ENCODE measurements around the gene ZNHIT3. TPM values are rescaled to one million over a fixed set of nuclear protein-coding genes. Genes with fewer than 3 reads are reported as not detected.

The ZNHIT3 gene
- total RNA-seq, 1 donor from 2014 or later, result 68.4 TPM

DNA sequence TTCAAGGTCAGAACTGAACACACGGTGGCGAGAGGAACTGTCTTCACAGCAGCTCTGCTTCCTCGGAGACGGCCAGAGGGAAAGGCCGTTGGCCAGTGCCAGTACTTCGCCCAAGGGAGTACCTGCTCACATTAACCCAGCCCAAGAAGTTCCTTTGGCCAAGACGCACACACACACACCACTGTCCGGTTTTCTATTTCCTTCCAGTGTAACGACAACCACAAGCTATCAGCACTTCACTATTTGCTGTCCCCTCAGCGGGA, 57.5 kb downstream of the ZNHIT3 start:
- no peaks in the 10 kb centered on the region for H3K9me3 Mint-ChIP-seq

GRCh38 chr17:36544307-36545076, 58.0 kb downstream of the ZNHIT3 start, which contains the start of gene GGNBP2:
Gene GGNBP2 (plus strand): TSS chr17:36544919. CDS start chr17:36545725, 806 bp downstream.
- Histone ChIP-seq H3K9me3 (ENCODE audit: low read depth) (no peaks in the 10 kb centered on the region), H3K36me3 (peaks cover 2% of the 10 kb centered on the region), H3K4me3 (peak within 1 kb of the TSS; percentile 83), H3K4me2 (peak within 1 kb of the TSS; percentile 92), H3F3A (ENCODE audit: low read depth) (peaks cover 52% of the 10 kb centered on the region), H3K79me2 (ENCODE audit: low read depth) (peaks cover 60% of the 10 kb centered on the region), H3K27ac (peak within 1 kb of the TSS; percentile 88), H3K9ac (peak within 1 kb of the TSS; percentile 90), H4K20me1 (ENCODE audit: low read depth) (peaks cover 23% of the 10 kb centered on the region), H3K4me1 (peaks cover 16% of the 10 kb centered on the region), H2AFZ (replicated peaks) (peak within 1 kb of the TSS; percentile 77), H3K27me3 (no peaks in the 10 kb centered on the region)
- peaks cover 6% of the 10 kb centered on the region for H3K36me3 Mint-ChIP-seq
- peaks cover 22% of the 10 kb centered on the region for H3K4me1 Mint-ChIP-seq
- H3K27ac Mint-ChIP-seq, result peak within 1 kb of the TSS; percentile 94
- TF ChIP-seq EZH2 (IDR thresholded peaks at IDR 0.05) (no peak), EZH2phosphoT487 (IDR thresholded peaks at IDR 0.05) (no peak)
- TF ChIP-seq, protein P1, sequence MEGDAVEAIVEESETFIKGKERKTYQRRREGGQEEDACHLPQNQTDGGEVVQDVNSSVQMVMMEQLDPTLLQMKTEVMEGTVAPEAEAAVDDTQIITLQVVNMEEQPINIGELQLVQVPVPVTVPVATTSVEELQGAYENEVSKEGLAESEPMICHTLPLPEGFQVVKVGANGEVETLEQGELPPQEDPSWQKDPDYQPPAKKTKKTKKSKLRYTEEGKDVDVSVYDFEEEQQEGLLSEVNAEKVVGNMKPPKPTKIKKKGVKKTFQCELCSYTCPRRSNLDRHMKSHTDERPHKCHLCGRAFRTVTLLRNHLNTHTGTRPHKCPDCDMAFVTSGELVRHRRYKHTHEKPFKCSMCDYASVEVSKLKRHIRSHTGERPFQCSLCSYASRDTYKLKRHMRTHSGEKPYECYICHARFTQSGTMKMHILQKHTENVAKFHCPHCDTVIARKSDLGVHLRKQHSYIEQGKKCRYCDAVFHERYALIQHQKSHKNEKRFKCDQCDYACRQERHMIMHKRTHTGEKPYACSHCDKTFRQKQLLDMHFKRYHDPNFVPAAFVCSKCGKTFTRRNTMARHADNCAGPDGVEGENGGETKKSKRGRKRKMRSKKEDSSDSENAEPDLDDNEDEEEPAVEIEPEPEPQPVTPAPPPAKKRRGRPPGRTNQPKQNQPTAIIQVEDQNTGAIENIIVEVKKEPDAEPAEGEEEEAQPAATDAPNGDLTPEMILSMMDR (IDR thresholded peaks at IDR 0.05), result no peak
- H3K4me3 Mint-ChIP-seq, result peak within 1 kb of the TSS; percentile 99
- peaks cover 2% of the 10 kb centered on the region for H3K27me3 Mint-ChIP-seq (ENCODE audit: insufficient read depth, low read depth)
- peak; percentile 97 for DNase-seq (ENCODE audit: low spot score)
- no peaks in the 10 kb centered on the region for H3K9me3 Mint-ChIP-seq

More for the DNA sequence above, 57.5 kb downstream of the ZNHIT3 start:
- peak overlapping the region; percentile 88 for H3K27ac ChIP-seq
- H2AFZ ChIP-seq (replicated peaks), result peak overlapping the region; percentile 77
- no peak for TF ChIP-seq EZH2phosphoT487 (IDR thresholded peaks at IDR 0.05)
- TF ChIP-seq, protein P1 (IDR thresholded peaks at IDR 0.05), result no peak
- TF ChIP-seq EZH2 (IDR thresholded peaks at IDR 0.05), result no peak
- Mint-ChIP-seq H3K36me3 (peaks cover 6% of the 10 kb centered on the region), H3K27me3 (ENCODE audit: insufficient read depth, low read depth) (peaks cover 2% of the 10 kb centered on the region), H3K27ac (peak overlapping the region; percentile 94), H3K4me1 (peaks cover 22% of the 10 kb centered on the region), H3K4me3 (peak overlapping the region; percentile 99)
- H4K20me1 ChIP-seq (ENCODE audit: low read depth), result peaks cover 19% of the 10 kb centered on the region
- peaks cover 2% of the 10 kb centered on the region for H3K36me3 ChIP-seq
- peak overlapping the region; percentile 72 for H3K4me2 ChIP-seq
- H3K4me3 ChIP-seq, result peak overlapping the region; percentile 83
- H3K9me3 ChIP-seq (ENCODE audit: low read depth), result no peaks in the 10 kb centered on the region
- H3F3A ChIP-seq (ENCODE audit: low read depth), result peaks cover 52% of the 10 kb centered on the region
- peaks cover 16% of the 10 kb centered on the region for H3K4me1 ChIP-seq
- no peaks in the 10 kb centered on the region for H3K27me3 ChIP-seq
- H3K9ac ChIP-seq, result peak overlapping the region; percentile 90
- peak; percentile 50 for DNase-seq (ENCODE audit: low spot score)
- peaks cover 54% of the 10 kb centered on the region for H3K79me2 ChIP-seq (ENCODE audit: low read depth)

DNA sequence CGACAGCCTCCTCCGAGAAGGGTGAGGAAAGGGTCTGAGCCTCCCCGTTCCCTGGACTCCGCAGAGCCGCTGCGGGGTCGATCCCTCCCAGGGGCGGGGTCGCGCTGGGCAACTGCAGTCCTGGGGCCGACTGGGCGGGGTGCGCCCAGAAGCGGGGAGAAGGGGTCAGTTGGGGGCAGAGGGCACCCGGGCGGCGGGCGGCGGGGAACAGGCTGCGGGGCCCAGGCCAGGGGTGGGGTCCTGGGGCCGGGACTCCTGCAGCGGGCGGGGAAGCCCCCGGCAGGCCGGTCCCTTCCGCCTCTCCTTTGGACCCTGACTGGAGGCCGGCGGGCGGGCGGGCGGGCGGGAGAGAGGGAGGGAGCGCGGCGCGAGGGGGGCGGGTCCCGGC, 58.6 kb downstream of the ZNHIT3 start:
- Histone ChIP-seq H3K9me3 (ENCODE audit: low read depth) (no peaks in the 10 kb centered on the region), H4K20me1 (ENCODE audit: low read depth) (peaks cover 28% of the 10 kb centered on the region)

More for the DNA sequence above, 58.6 kb downstream of the ZNHIT3 start:
- Mint-ChIP-seq H3K4me3 (peak overlapping the region; percentile 99), H3K27me3 (ENCODE audit: insufficient read depth, low read depth) (peaks cover 2% of the 10 kb centered on the region), H3K9me3 (no peaks in the 10 kb centered on the region), H3K27ac (peak overlapping the region; percentile 92), H3K36me3 (peaks cover 2% of the 10 kb centered on the region), H3K4me1 (peaks cover 22% of the 10 kb centered on the region)
- H3K4me1 ChIP-seq, result peaks cover 16% of the 10 kb centered on the region
- peaks cover 48% of the 10 kb centered on the region for H3F3A ChIP-seq (ENCODE audit: low read depth)
- no peak for DNase-seq (ENCODE audit: low spot score)
- peak overlapping the region; percentile 90 for H3K9ac ChIP-seq
- TF ChIP-seq, protein P1 (IDR thresholded peaks at IDR 0.05), result no peak
- no peak for TF ChIP-seq EZH2 (IDR thresholded peaks at IDR 0.05)
- no peak for TF ChIP-seq EZH2phosphoT487 (IDR thresholded peaks at IDR 0.05)
- H3K4me2 ChIP-seq, result peak overlapping the region; percentile 72
- H3K36me3 ChIP-seq, result peaks cover 2% of the 10 kb centered on the region
- peak overlapping the region; percentile 77 for H2AFZ ChIP-seq (replicated peaks)
- H3K4me3 ChIP-seq, result peak overlapping the region; percentile 83
- peak overlapping the region; percentile 88 for H3K27ac ChIP-seq
- H3K27me3 ChIP-seq, result no peaks in the 10 kb centered on the region
- peaks cover 65% of the 10 kb centered on the region for H3K79me2 ChIP-seq (ENCODE audit: low read depth)

Small RNA genes lying within 50 kb of the gene (small RNA-seq; reads per million reads assigned to genes)
- gene RNA5SP439, result not detected

Other genes starting within 250 kb of the ZNHIT3 start
- 0.22 TPM in 1 of 2 replicates, not detected in the other for gene TBC1D3I, start 222.1 kb upstream of the ZNHIT3 start, total RNA-seq (ENCODE audit: low replicate concordance)
- gene TBC1D3G, start 162.8 kb upstream of the ZNHIT3 start, total RNA-seq (ENCODE audit: low replicate concordance), result not detected in 2 replicates
- gene TBC1D3H, start 98.2 kb upstream of the ZNHIT3 start, total RNA-seq (ENCODE audit: low replicate concordance), result not detected in 2 replicates
- 72.4 and 101 TPM in 2 replicates for gene MYO19, start 48.2 kb downstream of the ZNHIT3 start, total RNA-seq (ENCODE audit: low replicate concordance)
- 7.0 and 10.2 TPM in 2 replicates for gene PIGW, start 48.3 kb downstream of the ZNHIT3 start, total RNA-seq (ENCODE audit: low replicate concordance)
- 44.4 and 79.5 TPM in 2 replicates for gene GGNBP2, start 58.2 kb downstream of the ZNHIT3 start, total RNA-seq (ENCODE audit: low replicate concordance)
- gene DHRS11, start 105.2 kb downstream of the ZNHIT3 start, total RNA-seq (ENCODE audit: low replicate concordance), result 14.4 and 27.3 TPM in 2 replicates
- 0.65 and 4.1 TPM in 2 replicates for gene MRM1, start 114.9 kb downstream of the ZNHIT3 start, total RNA-seq (ENCODE audit: low replicate concordance)

Data from neural progenitor cell (in vitro differentiated cells).